NOMO-1 treated with dmso at 0.1 percent for 144 hours (cell line): ENCODE data around the gene DGKD.

Source experiments
- DNase-seq: peaks from one replicate; lab custom pipeline; 2025; ENCODE audit not compliant: unreplicated experiment; lab: John Stamatoyannopoulos, UW

The DGKD gene

GRCh38 chr2:233470011-233470687 lies 115.9 kb downstream of the DGKD start:
- DNase-seq = no peak

- no peak for DNase-seq
These were observed 116.5 kb downstream of the DGKD start for GRCh38 chr2:233470839-233471238.

- no peak for DNase-seq
These were observed 117.2 kb downstream of the DGKD start for GRCh38 chr2:233471291-233472035.

GRCh38 chr2:233473386-233473791 lies 119.1 kb downstream of the DGKD start:
- no peak for DNase-seq

- no peak for DNase-seq
These were observed 119.6 kb downstream of the DGKD start for GRCh38 chr2:233473878-233474277.

GRCh38 chr2:233474308-233475160 lies 120.2 kb downstream of the DGKD start:
- no peak for DNase-seq

- no peak for DNase-seq
These were observed 121.7 kb downstream of the DGKD start for GRCh38 chr2:233476063-233476410.

GRCh38 chr2:233476651-233477547 lies 122.6 kb downstream of the DGKD start:
- DNase-seq = no peak

GRCh38 chr2:233477548-233478433 lies 123.5 kb downstream of the DGKD start:
- no peak for DNase-seq

GRCh38 chr2:233479616-233480489 lies 125.6 kb downstream of the DGKD start:
- DNase-seq = no peak

- DNase-seq = no peak
These were observed 126.4 kb downstream of the DGKD start for GRCh38 chr2:233480490-233481202.

- no peak for DNase-seq
These were observed 127.3 kb downstream of the DGKD start for GRCh38 chr2:233481368-233482142.

- DNase-seq = no peak
These were observed 128.3 kb downstream of the DGKD start for GRCh38 chr2:233482616-233483015.

- no peak for DNase-seq
These were observed 131.4 kb downstream of the DGKD start for GRCh38 chr2:233485726-233486125.

GRCh38 chr2:233486357-233486756 lies 132.1 kb downstream of the DGKD start:
- DNase-seq = no peak

GRCh38 chr2:233486778-233487552 lies 132.7 kb downstream of the DGKD start:
- no peak for DNase-seq
